HepG2 (cell line): ENCODE data around the gene KCTD16. TPM values are rescaled to one million over a fixed set of nuclear protein-coding genes. Genes with fewer than 3 reads are reported as not detected.

Experiments used
- ATAC-seq: fragments of 200-7000 bp; cut with Tn5 transposase; 3 replicates; pipeline ENCODE4 v1.9.1; 2020; ENCODE audit warnings: mild to moderate bottlenecking, moderate library complexity
- BruUV-seq: library from RNA; stranded (reverse); fragments of 400-500 nt; replicated peaks from 2 replicates; lab custom pipeline; 2021; lab: Mats Ljungman, UMichigan
- CTCF ChIA-PET: fragments of 300-600 bp; formaldehyde crosslinking; extraction: SDS; loops from one replicate; lab custom pipeline; 2021; ENCODE audit warnings: low total read pairs, inconsistent platforms, low intra/inter-chr PET ratio; lab: Yijun Ruan, JAX
- POLR2A ChIA-PET: fragments of 350-600 bp; sonication (Branson Sonifier 250); formaldehyde crosslinking; loops from one replicate; lab custom pipeline; 2020; ENCODE audit warnings: antibody characterized with exemption, inconsistent platforms; lab: Yijun Ruan, JAX
- DNase-seq: peaks from one replicate; pipeline ENCODE4 v3.0.0-alpha.2; 2015; ENCODE audit warnings: low spot score
- FAIRE-seq: peaks from 3 replicates; lab custom pipeline; 2011; peaks lifted over from hg19 to GRCh38; lab: Jason Lieb, UNC
- H2AFZ ChIP-seq: one replicate; pipeline ENCODE4 v1.6.1; 2011; ENCODE audit warnings: low read length, inconsistent platforms
- H3K27ac ChIP-seq: fragments of 300-600 bp; 3 replicates; pipeline ENCODE4 v1.8.0; 2011; ENCODE audit warnings: mixed run types, mild to moderate bottlenecking, mixed read lengths, low read length, inconsistent platforms; ENCODE audit not compliant: insufficient read depth; ENCODE audit errors: extremely low read length
- H3K27me3 ChIP-seq, 2 experiments: fragments of 200-600 bp in 1 of 2; 2 replicates in 1 of 2; 3 replicates in 1 of 2; pipeline versions ENCODE4 v1.6.0 to v1.8.0; 2011; ENCODE audit warnings: low read length in 2 of 2, mild to moderate bottlenecking in 2 of 2, moderate library complexity in 2 of 2, inconsistent platforms in 1 of 2; ENCODE audit not compliant: insufficient read depth in 2 of 2, control insufficient read depth in 1 of 2
- H3K36me3 ChIP-seq, 2 experiments: fragments of 200-600 bp in 1 of 2; replicated peaks in 1 of 2; 2 replicates in 1 of 2; 3 replicates in 1 of 2; pipeline versions ENCODE4 v1.5.1 to v1.8.0; 2011; ENCODE audit warnings: low read length in 2 of 2, inconsistent platforms in 1 of 2; ENCODE audit not compliant: insufficient read depth in 2 of 2, control insufficient read depth in 1 of 2
- H3K4me1 ChIP-seq: 2 replicates; pipeline ENCODE4 v1.5.1; 2012; ENCODE audit warnings: low read length, inconsistent platforms; ENCODE audit not compliant: insufficient read depth
- H3K4me2 ChIP-seq: 2 replicates; pipeline ENCODE4 v1.6.0; 2011; ENCODE audit warnings: low read depth, low read length, inconsistent platforms
- H3K4me3 ChIP-seq, 3 experiments: fragments of 200-600 bp in 1 of 3; sonication (generic), shearing (Covaris generic) in 1 of 3; replicated peaks in 1 of 3; 2 replicates each; pipeline ENCODE4 v1.5.1; 2011 to 2016; ENCODE audit warnings: low read length in 3 of 3, inconsistent platforms in 2 of 3, low read depth in 2 of 3, mild to moderate bottlenecking in 2 of 3, control low read depth in 1 of 3, mixed read lengths in 1 of 3; ENCODE audit not compliant: insufficient read depth in 1 of 3
- H3K79me2 ChIP-seq: one replicate; pipeline ENCODE4 v1.6.1; 2011; ENCODE audit warnings: low read length, inconsistent platforms; ENCODE audit not compliant: insufficient read depth
- H3K9ac ChIP-seq: 2 replicates; pipeline ENCODE4 v1.6.0; 2011; ENCODE audit warnings: mild to moderate bottlenecking, low read depth, low read length, inconsistent platforms; ENCODE audit not compliant: insufficient read depth
- H3K9me3 ChIP-seq: 2 replicates; pipeline ENCODE4 v1.5.1; 2012; ENCODE audit warnings: mild to moderate bottlenecking, low read length
- H4K20me1 ChIP-seq: 2 replicates; pipeline ENCODE4 v1.6.0; 2011; ENCODE audit warnings: inconsistent platforms, mild to moderate bottlenecking, low read length, moderate library complexity; ENCODE audit not compliant: insufficient read depth
- HNF4A ChIP-seq: sonication (generic); formaldehyde crosslinking; IDR thresholded peaks from 2 replicates; pipeline ENCODE4 v1.4.0; 2020; ENCODE audit warnings: missing genetic modification reagents
- WGBS: methylation state at CpG from one replicate; pipeline ENCODE4 v1.1.6; 2017; ENCODE audit warnings: low lambda C conversion rate; 5-methylcytosine and 5-hydroxymethylcytosine counted together
- in situ Hi-C: cut with HindIII; loops from 2 replicates; pipeline ENCODE4 v1.10.0; 2017; ENCODE audit warnings: low pct_unique_long_range_greater_than_20kb; ENCODE audit not compliant: extremely low pct_ligation_motif_present
- intact Hi-C: fragments of 100-400 bp; cut with micrococcal nuclease; formaldehyde crosslinking; loops from one replicate; pipeline ENCODE4 v1.10.0; 2022; ENCODE audit not compliant: unreplicated experiment
- polyA plus RNA-seq, 8 experiments: library from polyadenylated mRNA; depleted of rRNA in 3 of 8; stranded (reverse) in 7 of 8; unstranded in 1 of 8; fragments of >200 nt; fragmentation: Illumina TruSeq in 4 of 8; extraction: Trizol in 4 of 8; gene quantifications; 2 replicates each; pipeline versions ENCODE4 v1.2.1 to v1.2.3, GENCODE V29; 2011 to 2016; ENCODE audit warnings: low read depth in 4 of 8, missing spikeins in 1 of 8, mixed read lengths in 1 of 8; ENCODE audit not compliant: insufficient read depth in 1 of 8
- total RNA-seq, 5 experiments: library from RNA; depleted of rRNA; stranded (reverse); fragments of >200 nt; fragmentation: Illumina TruSeq; extraction: Trizol; gene quantifications; 2 replicates each; pipeline ENCODE4 v1.2.3, GENCODE V29; 2016; ENCODE audit warnings: low read depth in 1 of 5
- TF ChIP-seq, protein P1 (sequence below): sonication (generic); formaldehyde crosslinking; conservative IDR thresholded peaks from 2 replicates; pipeline ENCODE4 v1.8.0; 2022; ENCODE audit warnings: low read depth, missing genetic modification reagents
- TF ChIP-seq, protein P2 (sequence below): sonication (generic); formaldehyde crosslinking; IDR thresholded peaks from 2 replicates; pipeline ENCODE4 v1.4.0; 2020; ENCODE audit warnings: missing genetic modification reagents

The KCTD16 gene
- total and polyA plus RNA-seq, 2 of the 13 experiments (the other 11 are each of a cell fraction or from before 2014, with no cell fraction given) = 0.02 to 0.09 TPM

DNA sequence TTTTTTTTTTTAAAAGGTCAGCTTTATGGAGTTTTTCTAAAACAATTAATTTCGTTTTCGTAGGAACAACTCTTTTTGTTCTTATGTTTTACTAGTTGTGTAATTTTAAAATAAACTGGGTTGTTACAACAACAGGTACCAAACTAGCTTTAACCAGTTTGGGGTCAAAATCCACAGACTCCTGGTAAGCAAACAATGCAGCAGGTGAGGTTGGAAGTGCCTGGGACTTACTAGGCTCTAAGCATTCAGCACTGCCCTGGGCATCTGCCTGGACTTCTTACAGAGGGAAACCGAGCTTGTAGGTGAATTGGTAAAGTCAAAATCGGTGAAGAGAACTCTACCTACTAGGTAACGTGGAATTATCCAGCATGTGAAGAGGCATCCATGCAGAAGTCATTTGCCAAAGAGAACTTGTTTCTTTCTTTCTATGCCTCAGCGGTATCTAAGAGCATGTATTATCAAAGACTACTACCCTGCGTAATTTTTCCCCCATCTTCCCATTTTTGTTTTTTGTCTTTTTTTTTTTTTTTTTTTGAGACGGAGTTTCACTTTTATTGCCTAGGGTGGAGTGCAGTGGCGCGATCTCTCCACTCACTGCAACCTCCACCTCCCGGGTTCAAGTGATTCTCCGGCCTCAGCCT lies 145.4 kb downstream of the KCTD16 start:
- H4K20me1 ChIP-seq = no peaks in the 10 kb centered on the region
- BruUV-seq = no TSS peak
- CTCF ChIA-PET = no interaction called here
- in situ Hi-C loops (no loop called here), intact Hi-C loops (no loop called here)
- H3K4me1 ChIP-seq = peaks cover 8% of the 10 kb centered on the region
- no peak overlapping the region for H3K4me3 ChIP-seq
- H2AFZ ChIP-seq = no peak overlapping the region
- POLR2A ChIA-PET = no interaction called here
- TF ChIP-seq, protein P1, sequence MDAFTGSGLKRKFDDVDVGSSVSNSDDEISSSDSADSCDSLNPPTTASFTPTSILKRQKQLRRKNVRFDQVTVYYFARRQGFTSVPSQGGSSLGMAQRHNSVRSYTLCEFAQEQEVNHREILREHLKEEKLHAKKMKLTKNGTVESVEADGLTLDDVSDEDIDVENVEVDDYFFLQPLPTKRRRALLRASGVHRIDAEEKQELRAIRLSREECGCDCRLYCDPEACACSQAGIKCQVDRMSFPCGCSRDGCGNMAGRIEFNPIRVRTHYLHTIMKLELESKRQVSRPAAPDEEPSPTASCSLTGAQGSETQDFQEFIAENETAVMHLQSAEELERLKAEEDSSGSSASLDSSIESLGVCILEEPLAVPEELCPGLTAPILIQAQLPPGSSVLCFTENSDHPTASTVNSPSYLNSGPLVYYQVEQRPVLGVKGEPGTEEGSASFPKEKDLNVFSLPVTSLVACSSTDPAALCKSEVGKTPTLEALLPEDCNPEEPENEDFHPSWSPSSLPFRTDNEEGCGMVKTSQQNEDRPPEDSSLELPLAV (CRISPR knock-in tag) = no peak
- TF ChIP-seq HNF4A = peak; percentile 53
- TF ChIP-seq, protein P2, sequence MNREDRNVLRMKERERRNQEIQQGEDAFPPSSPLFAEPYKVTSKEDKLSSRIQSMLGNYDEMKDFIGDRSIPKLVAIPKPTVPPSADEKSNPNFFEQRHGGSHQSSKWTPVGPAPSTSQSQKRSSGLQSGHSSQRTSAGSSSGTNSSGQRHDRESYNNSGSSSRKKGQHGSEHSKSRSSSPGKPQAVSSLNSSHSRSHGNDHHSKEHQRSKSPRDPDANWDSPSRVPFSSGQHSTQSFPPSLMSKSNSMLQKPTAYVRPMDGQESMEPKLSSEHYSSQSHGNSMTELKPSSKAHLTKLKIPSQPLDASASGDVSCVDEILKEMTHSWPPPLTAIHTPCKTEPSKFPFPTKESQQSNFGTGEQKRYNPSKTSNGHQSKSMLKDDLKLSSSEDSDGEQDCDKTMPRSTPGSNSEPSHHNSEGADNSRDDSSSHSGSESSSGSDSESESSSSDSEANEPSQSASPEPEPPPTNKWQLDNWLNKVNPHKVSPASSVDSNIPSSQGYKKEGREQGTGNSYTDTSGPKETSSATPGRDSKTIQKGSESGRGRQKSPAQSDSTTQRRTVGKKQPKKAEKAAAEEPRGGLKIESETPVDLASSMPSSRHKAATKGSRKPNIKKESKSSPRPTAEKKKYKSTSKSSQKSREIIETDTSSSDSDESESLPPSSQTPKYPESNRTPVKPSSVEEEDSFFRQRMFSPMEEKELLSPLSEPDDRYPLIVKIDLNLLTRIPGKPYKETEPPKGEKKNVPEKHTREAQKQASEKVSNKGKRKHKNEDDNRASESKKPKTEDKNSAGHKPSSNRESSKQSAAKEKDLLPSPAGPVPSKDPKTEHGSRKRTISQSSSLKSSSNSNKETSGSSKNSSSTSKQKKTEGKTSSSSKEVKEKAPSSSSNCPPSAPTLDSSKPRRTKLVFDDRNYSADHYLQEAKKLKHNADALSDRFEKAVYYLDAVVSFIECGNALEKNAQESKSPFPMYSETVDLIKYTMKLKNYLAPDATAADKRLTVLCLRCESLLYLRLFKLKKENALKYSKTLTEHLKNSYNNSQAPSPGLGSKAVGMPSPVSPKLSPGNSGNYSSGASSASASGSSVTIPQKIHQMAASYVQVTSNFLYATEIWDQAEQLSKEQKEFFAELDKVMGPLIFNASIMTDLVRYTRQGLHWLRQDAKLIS = no peak
- peak; percentile 84 for ATAC-seq
- no peak overlapping the region for H3K9ac ChIP-seq
- DNase-seq = peak; percentile 12
- no peak overlapping the region for H3K27ac ChIP-seq
- no peaks in the 10 kb centered on the region for H3K36me3 ChIP-seq
- no peak overlapping the region for H3K4me2 ChIP-seq
- H3K9me3 ChIP-seq = no peaks in the 10 kb centered on the region
- WGBS = 52% methylated on average over 12 of the region's 12 CpGs
- peak; percentile 54 for FAIRE-seq
- H3K27me3 ChIP-seq = no peaks in the 10 kb centered on the region
- no peaks in the 10 kb centered on the region for H3K79me2 ChIP-seq
